C4-2B (cell line): ENCODE measurements around the gene MED26.

ENCODE experiments used
- CTCF ChIP-seq: fragments of 450-650 bp; conservative IDR thresholded peaks from 2 replicates; pipeline ENCODE4 v1.5.1; 2017; ENCODE audit warnings: mild to moderate bottlenecking
- ZFX ChIP-seq: fragments of 450-650 bp; IDR thresholded peaks from 2 replicates; pipeline ENCODE4 v1.6.1; 2017

DNA sequence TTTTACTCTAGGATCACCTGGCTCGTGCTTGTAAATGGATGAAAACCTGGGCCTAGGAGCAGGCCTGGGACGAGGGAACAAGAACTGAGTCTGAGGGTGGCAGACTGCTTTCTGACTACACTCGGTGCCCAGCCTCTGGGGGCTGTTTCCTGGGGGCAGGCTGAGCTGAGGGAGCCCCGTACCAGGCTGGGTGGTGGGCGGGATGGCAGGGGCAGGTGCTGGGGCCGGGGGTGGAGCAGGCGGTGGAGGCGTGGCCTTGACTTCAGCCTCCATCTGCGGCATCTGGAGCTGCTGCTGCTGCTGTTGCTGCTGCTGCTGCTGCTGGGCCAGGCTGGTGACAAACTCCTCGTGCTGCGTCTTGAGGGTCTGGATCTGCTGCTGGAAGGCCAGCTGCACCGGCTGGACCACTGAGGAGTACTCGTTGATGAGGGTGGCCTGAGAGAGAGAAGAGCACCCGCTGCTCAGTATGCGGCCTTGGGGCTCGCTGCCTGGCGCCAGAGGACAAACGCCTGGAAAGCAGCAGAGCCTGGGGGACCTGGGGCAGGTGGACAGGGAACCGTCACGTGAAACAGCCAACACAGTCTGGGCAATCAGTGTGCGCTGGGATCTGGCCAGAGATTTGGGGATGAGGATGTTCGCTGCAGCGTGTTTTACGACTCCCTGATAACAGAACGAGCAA is 98.4 kb downstream of the MED26 start:
- no peak for TF ChIP-seq CTCF
- TF ChIP-seq ZFX = no peak
